ENCODE measurements around the gene CISTR.

The CISTR gene

DNA sequence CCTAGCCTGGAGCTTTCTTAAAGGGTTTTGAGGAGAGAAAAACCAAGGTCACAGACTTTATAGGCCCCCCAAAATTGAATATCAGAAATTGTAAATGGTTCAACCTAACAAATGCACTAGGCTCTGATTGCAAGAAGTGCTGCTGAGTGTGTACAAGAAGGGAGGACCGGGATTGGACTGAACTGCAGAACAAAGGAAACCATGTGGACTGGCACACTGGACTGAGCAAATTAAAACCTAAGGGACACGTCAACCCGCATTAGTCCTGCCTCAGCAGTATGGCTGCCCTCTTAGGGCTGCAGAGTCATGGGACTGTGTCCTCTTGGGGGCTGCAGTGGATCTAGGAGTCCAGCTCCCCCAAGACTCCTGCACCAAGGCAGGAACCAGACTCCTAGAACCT, 842 bp upstream of the CISTR start:
- Mint-ChIP-seq H3K4me1 (no peaks in the 10 kb centered on the region), H3K36me3 (ENCODE audit: low read depth) (no peaks in the 10 kb centered on the region), H3K27ac (no peak overlapping the region), H3K9me3 (no peaks in the 10 kb centered on the region), H3K4me3 (no peak overlapping the region), H3K27me3 (ENCODE audit: low read depth, poor library complexity) (no peaks in the 10 kb centered on the region)
- DNase-seq = no peak
- TF ChIP-seq, protein P1, sequence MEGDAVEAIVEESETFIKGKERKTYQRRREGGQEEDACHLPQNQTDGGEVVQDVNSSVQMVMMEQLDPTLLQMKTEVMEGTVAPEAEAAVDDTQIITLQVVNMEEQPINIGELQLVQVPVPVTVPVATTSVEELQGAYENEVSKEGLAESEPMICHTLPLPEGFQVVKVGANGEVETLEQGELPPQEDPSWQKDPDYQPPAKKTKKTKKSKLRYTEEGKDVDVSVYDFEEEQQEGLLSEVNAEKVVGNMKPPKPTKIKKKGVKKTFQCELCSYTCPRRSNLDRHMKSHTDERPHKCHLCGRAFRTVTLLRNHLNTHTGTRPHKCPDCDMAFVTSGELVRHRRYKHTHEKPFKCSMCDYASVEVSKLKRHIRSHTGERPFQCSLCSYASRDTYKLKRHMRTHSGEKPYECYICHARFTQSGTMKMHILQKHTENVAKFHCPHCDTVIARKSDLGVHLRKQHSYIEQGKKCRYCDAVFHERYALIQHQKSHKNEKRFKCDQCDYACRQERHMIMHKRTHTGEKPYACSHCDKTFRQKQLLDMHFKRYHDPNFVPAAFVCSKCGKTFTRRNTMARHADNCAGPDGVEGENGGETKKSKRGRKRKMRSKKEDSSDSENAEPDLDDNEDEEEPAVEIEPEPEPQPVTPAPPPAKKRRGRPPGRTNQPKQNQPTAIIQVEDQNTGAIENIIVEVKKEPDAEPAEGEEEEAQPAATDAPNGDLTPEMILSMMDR (IDR thresholded peaks at IDR 0.05) = no peak

DNA sequence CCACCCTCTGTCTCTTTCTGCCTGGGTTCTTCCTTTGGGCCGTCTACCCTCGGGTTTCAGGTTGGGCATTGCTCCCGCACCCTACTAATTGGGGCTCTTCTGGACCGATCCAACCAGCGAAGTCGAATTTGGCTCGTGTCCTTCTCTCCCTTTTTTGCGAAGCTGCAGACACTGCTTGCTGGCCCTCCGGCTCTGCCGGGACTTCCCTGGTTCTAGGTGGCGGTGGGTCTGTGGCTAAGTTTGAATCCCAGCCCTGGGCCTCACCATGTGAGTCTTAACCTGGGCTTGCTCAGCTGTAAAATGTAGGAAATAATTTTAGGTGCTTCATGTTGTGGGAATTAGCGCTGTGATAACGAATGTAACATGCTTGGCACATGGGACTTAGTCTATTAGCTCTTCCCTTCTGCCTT, 418 bp upstream of the CISTR start:
- Mint-ChIP-seq H3K9me3 (no peaks in the 10 kb centered on the region), H3K4me1 (no peaks in the 10 kb centered on the region), H3K36me3 (ENCODE audit: low read depth) (no peaks in the 10 kb centered on the region), H3K4me3 (no peak overlapping the region), H3K27me3 (ENCODE audit: low read depth, poor library complexity) (peaks cover 1% of the 10 kb centered on the region), H3K27ac (no peak overlapping the region)
- TF ChIP-seq, protein P1 (IDR thresholded peaks at IDR 0.05) = no peak
- DNase-seq = no peak

DNA sequence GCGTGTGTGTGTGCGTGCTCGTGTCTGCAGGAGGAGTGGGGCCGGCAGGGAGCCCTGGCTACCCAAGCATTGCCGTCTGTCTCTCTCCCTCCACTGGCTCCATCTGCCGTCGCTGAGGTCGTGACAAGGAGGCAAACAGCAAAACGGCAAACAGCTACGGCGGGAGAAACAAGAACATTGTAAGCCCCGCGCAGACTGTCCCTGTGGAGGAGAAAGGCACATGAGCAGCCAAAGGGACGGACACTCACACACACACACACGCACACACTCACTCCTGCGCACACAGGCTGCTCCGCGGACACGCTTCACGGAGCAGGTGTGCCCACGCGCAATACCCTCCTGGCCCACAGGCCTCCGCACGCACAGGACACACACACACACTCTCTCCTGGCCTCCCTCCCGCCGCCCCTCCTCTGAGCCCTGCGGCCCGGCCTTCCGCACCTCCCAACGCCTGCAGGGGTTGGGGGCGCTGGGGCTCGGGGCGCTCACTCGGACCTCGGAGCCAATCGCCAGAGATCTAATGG, 905 bp downstream of the CISTR start:
- H3K9me3 Mint-ChIP-seq = no peaks in the 10 kb centered on the region
- TF ChIP-seq, protein P1 (IDR thresholded peaks at IDR 0.05) = no peak
- H3K36me3 Mint-ChIP-seq (ENCODE audit: low read depth) = no peaks in the 10 kb centered on the region
- peaks cover 7% of the 10 kb centered on the region for H3K27me3 Mint-ChIP-seq (ENCODE audit: low read depth, poor library complexity)
- no peak overlapping the region for H3K27ac Mint-ChIP-seq
- H3K4me3 Mint-ChIP-seq = no peak overlapping the region
- peaks cover 6% of the 10 kb centered on the region for H3K4me1 Mint-ChIP-seq
- peak; percentile 62 for DNase-seq

DNA sequence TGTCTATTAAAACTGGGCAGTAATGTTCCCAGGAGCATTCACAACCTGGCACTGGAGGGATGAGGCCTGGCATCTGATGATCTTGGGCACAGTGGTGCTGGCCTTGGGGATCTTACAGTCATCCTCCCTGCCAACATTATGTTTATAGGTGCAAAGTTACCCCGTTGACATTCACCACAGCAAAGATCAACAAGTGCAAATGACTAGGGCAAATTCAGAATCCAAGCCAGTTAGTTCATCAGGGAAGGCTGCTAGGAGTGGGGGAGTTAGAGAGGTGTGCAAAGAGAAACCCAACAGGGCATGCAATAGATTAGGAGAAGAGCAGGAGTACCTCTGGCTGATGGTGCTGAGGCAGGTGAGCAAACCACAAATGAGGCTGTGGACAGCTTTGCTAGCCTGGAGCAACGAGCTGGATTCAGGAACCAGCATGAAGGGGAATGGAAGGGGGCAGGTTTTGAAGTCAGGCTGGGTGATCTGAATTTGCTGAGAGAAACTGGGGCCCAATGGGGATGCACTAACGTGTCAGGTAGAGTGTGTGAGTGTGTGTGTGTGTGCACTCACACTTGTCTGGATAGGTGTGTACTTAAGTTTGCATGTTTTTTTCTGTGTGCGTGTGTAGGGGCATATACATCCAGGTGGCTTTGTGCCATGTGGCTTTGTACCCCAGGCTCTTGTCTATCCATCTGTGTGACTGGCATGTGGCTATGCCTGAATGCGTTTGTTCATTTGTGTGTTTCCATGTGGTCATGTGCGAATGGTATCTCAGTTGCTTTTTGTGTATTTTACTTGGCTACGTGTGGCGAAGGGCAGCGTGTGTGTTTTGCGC, 1.6 kb downstream of the CISTR start:
- no peaks in the 10 kb centered on the region for H3K36me3 Mint-ChIP-seq (ENCODE audit: low read depth)
- TF ChIP-seq, protein P1 (IDR thresholded peaks at IDR 0.05) = no peak
- peaks cover 10% of the 10 kb centered on the region for H3K4me1 Mint-ChIP-seq
- no peak for DNase-seq
- no peak overlapping the region for H3K27ac Mint-ChIP-seq
- H3K9me3 Mint-ChIP-seq = no peaks in the 10 kb centered on the region
- H3K27me3 Mint-ChIP-seq (ENCODE audit: low read depth, poor library complexity) = peaks cover 7% of the 10 kb centered on the region
- H3K4me3 Mint-ChIP-seq = no peak overlapping the region

DNA sequence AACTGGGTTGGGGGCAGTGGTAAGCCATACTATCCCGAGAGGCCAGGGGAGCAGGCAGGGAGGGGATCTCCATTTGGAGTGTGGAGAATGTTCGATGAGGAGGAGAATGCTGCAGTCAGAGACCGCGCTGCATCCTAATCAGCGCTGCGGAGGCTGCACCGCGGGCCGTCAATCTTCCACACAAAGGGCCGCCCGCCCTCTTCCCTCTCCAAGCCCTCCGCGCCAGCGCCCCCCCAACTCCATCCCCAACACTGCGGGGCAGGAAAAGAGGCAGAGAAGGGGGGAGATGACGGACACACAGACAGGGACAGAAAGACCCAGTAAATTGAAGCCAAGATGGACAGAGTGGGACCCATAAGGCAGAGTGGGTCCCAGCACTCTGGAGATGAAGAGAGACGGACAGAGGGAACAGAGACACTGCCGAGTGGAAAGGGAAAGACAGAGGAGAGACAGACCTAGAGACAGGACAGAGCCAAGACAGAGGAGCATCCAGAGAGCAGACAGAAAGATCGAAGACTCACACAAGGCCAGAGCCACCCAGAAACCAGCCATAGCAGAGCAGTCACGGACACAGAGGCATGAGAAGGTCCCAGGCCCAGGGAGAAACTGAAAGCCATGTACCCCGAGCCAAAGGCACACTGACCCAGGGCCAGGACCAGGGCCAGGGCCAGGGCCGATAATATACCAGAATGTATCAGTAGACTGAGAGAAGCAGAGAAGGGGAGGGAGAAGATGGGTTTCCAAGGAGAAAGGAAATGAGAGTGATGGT, 3.5 kb downstream of the CISTR start:
- peak; percentile 59 for DNase-seq
- H3K27ac Mint-ChIP-seq = no peak overlapping the region
- TF ChIP-seq, protein P1 (IDR thresholded peaks at IDR 0.05) = no peak
- H3K4me1 Mint-ChIP-seq = peaks cover 23% of the 10 kb centered on the region
- no peaks in the 10 kb centered on the region for H3K9me3 Mint-ChIP-seq
- H3K4me3 Mint-ChIP-seq = no peak overlapping the region
- no peaks in the 10 kb centered on the region for H3K36me3 Mint-ChIP-seq (ENCODE audit: low read depth)
- H3K27me3 Mint-ChIP-seq (ENCODE audit: low read depth, poor library complexity) = peaks cover 7% of the 10 kb centered on the region

All from nephron progenitor cell (in vitro differentiated cells).